ENCODE data around the gene SCMH1.
"Not testable (repeated sequence)": the region's sequence is repeated elsewhere in the genome, so short reads cannot be mapped to it uniquely, and the experiment has no call there.

Gene SCMH1

GRCh38 chr1:41246568-41246967 is 4.5 kb upstream of the SCMH1 start:
- DNase-seq: no peak

- no peak for DNase-seq
These were observed 3.6 kb upstream of the SCMH1 start for GRCh38 chr1:41245659-41246058.

GRCh38 chr1:41243079-41243385 is 926 bp upstream of the SCMH1 start:
- DNase-seq: no peak

GRCh38 chr1:41242342-41243078 is 404 bp upstream of the SCMH1 start:
- DNase-seq: no peak

- no peak for DNase-seq
These were observed 755 bp downstream of the SCMH1 start for GRCh38 chr1:41241354-41241748.

- DNase-seq: no peak
These were observed 1.2 kb downstream of the SCMH1 start for GRCh38 chr1:41240781-41241353.

- DNase-seq: no peak
These were observed 2.0 kb downstream of the SCMH1 start for GRCh38 chr1:41239988-41240610.

GRCh38 chr1:41238311-41238988 is 3.7 kb downstream of the SCMH1 start:
- DNase-seq: no peak

- no peak for DNase-seq
These were observed 5.3 kb downstream of the SCMH1 start for GRCh38 chr1:41236781-41237180.

- no peak for DNase-seq
These were observed 6.2 kb downstream of the SCMH1 start for GRCh38 chr1:41235893-41236292.

- DNase-seq: no peak
These were observed 8.4 kb downstream of the SCMH1 start for GRCh38 chr1:41233708-41234107.

- DNase-seq: no peak
These were observed 9.8 kb downstream of the SCMH1 start for GRCh38 chr1:41232305-41232704.

- no peak for DNase-seq
These were observed 11.4 kb downstream of the SCMH1 start for GRCh38 chr1:41230656-41231055.

- DNase-seq: not testable (repeated sequence)
These were observed 12.9 kb downstream of the SCMH1 start for GRCh38 chr1:41229219-41229618.

- DNase-seq: no peak
These were observed 15.2 kb downstream of the SCMH1 start for GRCh38 chr1:41226815-41227434.

GRCh38 chr1:41225495-41225894 is 16.6 kb downstream of the SCMH1 start:
- no peak for DNase-seq

- DNase-seq: no peak
These were observed 19.6 kb downstream of the SCMH1 start for GRCh38 chr1:41222496-41222895.

- DNase-seq: no peak
These were observed 20.1 kb downstream of the SCMH1 start for GRCh38 chr1:41221995-41222394.

- no peak for DNase-seq
These were observed 24.0 kb downstream of the SCMH1 start for GRCh38 chr1:41218152-41218551.

- DNase-seq: no peak
These were observed 24.7 kb downstream of the SCMH1 start for GRCh38 chr1:41217441-41217840.

GRCh38 chr1:41215623-41216022 is 26.5 kb downstream of the SCMH1 start:
- no peak for DNase-seq

GRCh38 chr1:41213341-41213740 is 28.8 kb downstream of the SCMH1 start:
- DNase-seq: no peak

- not testable (repeated sequence) for DNase-seq
These were observed 30.5 kb downstream of the SCMH1 start for GRCh38 chr1:41211608-41212007.

- not testable (repeated sequence) for DNase-seq
These were observed 35.1 kb downstream of the SCMH1 start for GRCh38 chr1:41207053-41207452.

All from cortex of kidney (tissue), 1 donor.